Measurements from ENCODE around the gene LHX6.

GRCh38 chr9:122251351-122251750, 22.6 kb upstream of the LHX6 start:
- TF ChIP-seq CTCF (IDR thresholded peaks at IDR 0.05) (no peak), CBFB (CRISPR knock-in tag; IDR thresholded peaks at IDR 0.05; ENCODE audit: low read depth) (no peak), SP1 (CRISPR knock-in tag; conservative IDR thresholded peaks at IDR 0.05) (no peak), MLX (CRISPR knock-in tag; IDR thresholded peaks at IDR 0.05) (no peak), NR3C1 (CRISPR knock-in tag; conservative IDR thresholded peaks at IDR 0.05; ENCODE audit: low read depth) (no peak), NR1H2 (CRISPR knock-in tag; IDR thresholded peaks at IDR 0.05) (no peak), TP53 (CRISPR knock-in tag; IDR thresholded peaks at IDR 0.05) (no peak), EMX1 (CRISPR knock-in tag; IDR thresholded peaks at IDR 0.05) (no peak)

Measured in WTC11 (cell line).